ENCODE results near the gene PON1.

Gene PON1

GRCh38 chr7:95316588-95316987 lies 7.7 kb downstream of the PON1 start:
- no peak for DNase-seq

- no peak for DNase-seq
Observed at GRCh38 chr7:95312561-95312960, 11.8 kb downstream of the PON1 start.

DNA sequence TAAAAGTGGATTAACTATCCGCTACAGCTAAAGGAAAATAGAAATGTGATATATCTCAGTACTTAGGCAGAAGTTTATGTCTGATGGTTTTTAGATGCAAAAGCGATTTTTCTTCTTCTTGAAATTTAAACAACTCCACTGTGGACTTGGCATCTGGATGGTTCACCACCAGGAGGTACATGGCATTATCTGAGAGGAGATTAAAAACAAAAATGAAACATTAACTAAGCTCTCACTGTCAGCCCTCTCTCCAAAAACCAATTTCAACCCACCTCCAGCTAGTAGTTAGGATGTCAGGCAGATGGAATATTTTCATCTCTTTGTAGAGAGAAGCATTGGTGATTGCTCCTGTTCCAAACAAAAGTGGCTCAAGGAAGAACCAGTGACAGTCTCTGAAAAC lies 12.9 kb downstream of the PON1 start:
- no peak for DNase-seq

DNA sequence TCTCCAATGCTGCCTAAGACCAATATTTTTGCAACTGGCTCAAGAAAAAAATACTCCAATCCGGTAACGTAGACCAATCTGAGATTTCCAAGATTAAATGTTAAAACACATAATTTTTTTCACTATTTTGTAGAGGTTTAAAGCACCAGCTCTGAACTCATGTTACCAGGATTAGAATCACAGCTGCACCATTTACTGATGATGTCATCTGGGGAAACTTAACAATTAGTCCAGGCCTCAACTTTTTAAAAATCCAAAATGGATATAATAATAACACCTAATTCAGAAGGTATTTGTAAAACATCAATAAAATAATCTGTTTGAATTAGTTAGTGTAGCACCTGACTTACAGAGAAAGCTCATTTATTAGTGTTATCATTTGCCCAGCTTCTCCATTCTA lies 14.4 kb downstream of the PON1 start:
- DNase-seq: no peak

DNA sequence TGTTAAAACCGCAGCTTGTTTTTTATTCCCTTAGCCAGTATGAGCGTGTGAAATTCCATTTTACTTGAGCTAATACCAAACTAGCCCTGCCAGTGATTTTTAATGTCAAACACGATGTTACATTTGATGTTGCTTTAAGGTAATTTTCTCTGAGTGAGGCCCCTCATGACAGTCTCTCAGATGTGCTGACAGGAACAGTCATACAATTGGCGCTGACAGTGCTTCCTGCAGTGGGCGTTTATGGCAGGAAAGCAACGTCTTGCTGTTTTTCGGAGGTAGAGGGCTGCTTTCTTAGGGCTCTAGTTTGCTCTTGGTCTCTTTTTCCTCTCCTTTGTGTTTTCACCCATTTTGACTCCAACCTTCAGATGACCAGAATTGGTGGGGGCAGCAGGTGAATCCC lies 19.3 kb downstream of the PON1 start:
- no peak for DNase-seq

- no peak for DNase-seq
Observed at GRCh38 chr7:95303013-95303905, 21.1 kb downstream of the PON1 start.

- no peak for DNase-seq
Observed at GRCh38 chr7:95298091-95298490, 26.2 kb downstream of the PON1 start.

- no peak for DNase-seq
Observed at GRCh38 chr7:95297041-95297440, 27.3 kb downstream of the PON1 start.

DNA sequence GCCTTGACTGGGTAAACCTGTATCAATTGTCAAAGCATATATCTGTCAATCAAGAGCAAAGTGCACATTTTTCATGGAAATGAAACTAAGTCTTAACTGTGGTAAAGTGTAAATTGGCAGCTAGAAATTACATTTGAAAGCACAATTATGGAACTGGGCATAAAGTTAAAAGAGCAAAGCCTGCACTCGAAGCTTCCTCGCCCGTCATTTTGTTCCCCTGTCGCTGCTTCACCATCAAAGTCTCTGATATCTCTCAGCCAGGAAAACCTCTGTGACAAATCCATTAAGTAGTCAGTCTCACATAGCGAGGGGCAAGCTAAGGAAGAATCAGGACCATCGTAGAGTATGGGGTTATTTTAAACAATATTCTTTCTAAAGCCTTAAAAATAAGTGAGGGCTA lies 27.9 kb downstream of the PON1 start:
- no peak for DNase-seq

- no peak for DNase-seq
Observed at GRCh38 chr7:95295397-95295796, 28.9 kb downstream of the PON1 start.

GRCh38 chr7:95290166-95290830 lies 34.0 kb downstream of the PON1 start:
- DNase-seq: no peak

DNA sequence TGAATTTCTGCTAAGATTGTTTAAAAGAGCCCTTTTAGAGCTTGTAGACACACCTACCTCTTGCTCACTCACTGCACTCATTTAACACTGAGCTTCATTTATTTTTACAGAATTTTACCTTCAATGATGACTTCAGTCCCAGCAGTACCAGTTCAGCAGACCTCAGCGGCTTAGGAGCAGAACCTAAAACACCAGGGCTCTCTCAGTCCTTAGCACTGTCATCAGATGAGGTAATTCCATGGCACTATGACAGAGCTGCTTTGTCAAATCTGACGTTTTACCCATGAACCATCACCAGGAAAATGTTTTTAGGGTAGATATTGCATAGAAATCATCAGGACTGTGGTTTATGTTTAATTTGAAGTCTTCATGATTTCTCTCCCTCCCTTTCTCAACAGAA lies 38.2 kb downstream of the PON1 start:
- DNase-seq: no peak

DNA sequence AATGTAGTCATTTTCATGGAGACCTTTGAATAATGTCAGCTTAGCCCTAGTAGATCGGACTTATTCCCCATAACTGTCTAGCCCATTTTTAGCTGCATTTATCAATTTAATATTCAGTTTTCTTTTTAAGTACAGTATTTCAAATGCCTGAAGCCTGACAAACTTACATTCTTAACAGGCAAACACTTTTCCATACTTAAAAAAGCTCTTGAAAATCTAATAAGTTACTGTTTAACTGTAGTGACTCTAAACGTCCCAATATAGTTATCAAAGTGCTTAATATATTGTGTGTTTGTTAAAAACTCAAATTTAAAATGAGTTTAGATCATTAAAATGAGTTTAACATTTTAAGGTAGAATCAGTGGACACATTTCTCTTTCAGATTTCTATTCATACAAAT lies 44.9 kb downstream of the PON1 start:
- DNase-seq: no peak

GRCh38 chr7:95276114-95276513 lies 48.2 kb downstream of the PON1 start:
- DNase-seq: no peak

DNA sequence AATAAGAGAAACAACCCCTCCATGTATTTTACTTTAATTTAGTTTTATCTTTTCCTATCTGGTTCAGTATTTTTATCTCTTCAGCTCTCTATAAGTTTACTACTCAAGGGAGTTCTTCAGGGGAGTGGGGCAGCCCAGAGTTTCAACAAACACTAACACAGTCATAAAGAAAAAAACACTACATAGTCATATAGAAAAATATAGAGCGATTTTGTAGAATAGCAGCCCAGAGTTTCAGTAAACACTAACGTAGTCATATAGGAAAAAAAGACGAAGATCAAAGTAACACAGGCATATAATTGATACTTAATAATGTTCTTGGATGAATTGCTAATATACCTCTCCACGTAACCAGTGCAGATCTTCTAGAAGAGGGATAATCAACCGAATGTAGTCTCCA lies 54.7 kb downstream of the PON1 start:
- DNase-seq: no peak

DNA sequence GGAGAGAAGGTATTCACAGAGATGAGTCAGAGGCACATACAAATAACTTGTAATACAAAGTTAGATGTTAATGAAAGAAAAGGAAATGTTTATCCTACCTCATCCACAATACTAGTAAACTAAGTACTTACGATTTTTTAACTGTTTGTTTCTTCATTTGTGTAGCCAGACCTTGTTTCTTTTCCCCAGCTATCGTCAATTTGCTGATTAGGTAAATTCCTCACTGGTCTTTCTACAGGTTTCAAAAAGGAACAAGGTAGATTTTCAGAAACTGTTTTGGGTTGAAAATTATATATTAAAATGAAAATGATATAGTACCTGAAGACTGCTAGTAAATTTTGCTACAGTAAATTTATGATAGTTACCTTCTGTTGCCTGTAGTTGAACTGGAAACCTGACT lies 56.6 kb downstream of the PON1 start:
- no peak for DNase-seq

DNA sequence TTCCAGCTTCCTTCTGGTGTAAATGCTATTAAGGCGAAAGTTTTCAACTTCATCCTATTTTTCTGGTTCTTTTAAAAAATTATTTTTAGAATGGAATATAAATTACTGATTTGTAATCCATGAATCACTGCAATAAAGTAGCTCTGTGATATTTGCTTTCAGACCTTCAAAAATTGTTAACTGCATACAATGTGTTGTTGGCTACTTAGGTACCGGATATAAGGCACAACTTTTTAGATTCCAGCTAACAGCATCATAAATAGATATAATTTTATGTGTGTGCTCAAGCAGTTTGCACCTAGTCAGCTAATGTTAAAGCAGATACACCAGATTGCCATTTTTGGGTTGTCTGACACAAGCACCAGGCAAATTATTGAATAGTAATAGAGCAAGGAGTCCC lies 58.7 kb downstream of the PON1 start:
- no peak for DNase-seq

DNA sequence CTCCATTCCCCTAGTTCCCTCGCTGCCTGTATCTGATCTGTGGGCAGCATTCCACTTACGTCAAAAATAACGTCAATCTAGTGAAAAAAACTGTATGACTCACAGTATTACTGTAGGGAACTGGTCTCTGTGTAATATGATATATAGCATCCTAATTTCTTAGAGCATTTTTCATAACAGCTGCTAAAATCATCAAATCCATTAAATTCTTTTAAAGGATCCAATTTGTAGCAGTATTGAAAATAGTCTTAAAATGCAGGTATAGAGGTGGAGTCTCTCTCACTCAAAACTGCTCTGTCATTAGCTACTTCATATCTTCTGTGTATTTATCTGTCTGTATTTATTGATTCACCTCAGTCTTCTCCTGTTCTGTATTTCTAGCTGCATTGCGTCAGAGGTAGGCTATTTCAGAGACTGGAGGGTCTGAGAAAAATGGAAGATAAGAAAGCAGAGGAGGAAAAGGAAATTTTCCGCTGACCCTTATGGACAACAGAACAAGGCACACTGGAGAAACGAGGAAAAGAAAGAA lies 59.9 kb downstream of the PON1 start:
- DNase-seq: no peak

DNA sequence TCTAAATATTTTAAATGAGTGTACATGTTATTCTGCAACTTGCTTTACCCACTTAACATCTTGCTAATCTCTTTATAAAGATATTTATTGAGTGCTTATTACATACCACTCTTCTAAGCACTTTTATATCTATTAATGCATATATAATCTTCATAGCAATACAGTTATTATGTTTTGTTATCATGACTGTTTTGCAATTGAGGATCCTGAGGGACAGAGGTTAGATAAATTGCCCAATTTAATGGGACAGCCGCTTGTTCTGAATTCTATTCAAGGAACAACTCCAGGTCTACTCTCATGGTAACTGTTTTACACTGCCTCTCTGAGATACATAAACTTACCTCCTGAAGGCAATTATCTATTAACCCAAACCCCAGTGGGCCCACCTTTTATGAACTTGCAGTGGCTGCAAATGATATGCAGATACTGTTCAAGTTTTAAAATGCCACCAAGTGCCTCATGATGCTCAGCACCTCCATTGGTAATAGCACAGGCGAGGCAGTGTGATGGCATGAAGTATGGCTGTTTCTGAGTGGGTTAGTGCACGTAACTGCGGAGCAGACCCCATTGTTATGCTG lies 60.5 kb downstream of the PON1 start:
- DNase-seq: no peak

DNA sequence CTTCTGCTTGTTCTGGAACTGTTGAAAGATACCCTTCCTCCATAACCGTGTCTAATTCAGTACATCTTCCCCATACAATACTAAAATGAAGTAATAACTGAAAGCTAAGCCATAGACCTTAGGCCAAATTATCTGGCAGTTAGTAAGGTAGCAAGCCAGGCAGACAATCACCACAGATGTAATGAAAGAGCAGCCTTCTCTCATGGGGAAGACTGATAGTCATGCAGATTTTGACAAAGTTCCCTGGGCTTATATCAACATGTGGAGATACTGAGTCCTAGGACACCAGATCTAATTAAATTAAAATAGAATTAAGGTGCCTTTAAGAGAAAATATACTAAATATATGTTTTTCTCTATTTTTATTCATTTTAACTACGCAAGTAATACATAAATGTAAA lies 61.5 kb downstream of the PON1 start:
- no peak for DNase-seq

GRCh38 chr7:95261895-95262415 lies 62.4 kb downstream of the PON1 start:
- no peak for DNase-seq

- no peak for DNase-seq
Observed at GRCh38 chr7:95255691-95256090, 68.6 kb downstream of the PON1 start.

GRCh38 chr7:95253986-95254385 lies 70.3 kb downstream of the PON1 start:
- DNase-seq: no peak

GRCh38 chr7:95251966-95252365 lies 72.4 kb downstream of the PON1 start:
- DNase-seq: no peak
